ENCODE results near the gene ZFPM1.

The ZFPM1 gene

DNA sequence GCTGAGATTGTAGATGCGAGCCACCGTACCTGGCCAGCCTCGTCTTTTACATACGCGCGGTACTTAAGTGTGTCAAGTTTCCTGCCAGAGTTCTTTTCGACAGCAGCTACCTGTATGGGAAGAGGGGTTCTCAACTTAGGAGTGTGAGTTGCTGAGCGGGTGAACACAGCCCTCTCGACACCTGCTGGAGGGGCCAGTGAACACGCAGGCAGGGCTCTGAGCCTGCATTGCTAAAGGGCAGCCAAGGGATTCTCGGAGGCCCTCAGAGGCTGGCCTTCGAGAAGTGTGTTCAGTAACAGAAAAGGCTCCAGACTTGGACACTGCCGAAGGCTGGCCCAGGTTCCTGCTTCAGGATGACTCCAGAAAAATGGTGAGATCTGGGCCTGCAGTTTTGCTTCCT lies 123.2 kb downstream of the ZFPM1 start:
- TF ChIP-seq, protein P1, sequence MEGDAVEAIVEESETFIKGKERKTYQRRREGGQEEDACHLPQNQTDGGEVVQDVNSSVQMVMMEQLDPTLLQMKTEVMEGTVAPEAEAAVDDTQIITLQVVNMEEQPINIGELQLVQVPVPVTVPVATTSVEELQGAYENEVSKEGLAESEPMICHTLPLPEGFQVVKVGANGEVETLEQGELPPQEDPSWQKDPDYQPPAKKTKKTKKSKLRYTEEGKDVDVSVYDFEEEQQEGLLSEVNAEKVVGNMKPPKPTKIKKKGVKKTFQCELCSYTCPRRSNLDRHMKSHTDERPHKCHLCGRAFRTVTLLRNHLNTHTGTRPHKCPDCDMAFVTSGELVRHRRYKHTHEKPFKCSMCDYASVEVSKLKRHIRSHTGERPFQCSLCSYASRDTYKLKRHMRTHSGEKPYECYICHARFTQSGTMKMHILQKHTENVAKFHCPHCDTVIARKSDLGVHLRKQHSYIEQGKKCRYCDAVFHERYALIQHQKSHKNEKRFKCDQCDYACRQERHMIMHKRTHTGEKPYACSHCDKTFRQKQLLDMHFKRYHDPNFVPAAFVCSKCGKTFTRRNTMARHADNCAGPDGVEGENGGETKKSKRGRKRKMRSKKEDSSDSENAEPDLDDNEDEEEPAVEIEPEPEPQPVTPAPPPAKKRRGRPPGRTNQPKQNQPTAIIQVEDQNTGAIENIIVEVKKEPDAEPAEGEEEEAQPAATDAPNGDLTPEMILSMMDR (IDR thresholded peaks at IDR 0.05), result no peak
- TF ChIP-seq ZFX (IDR thresholded peaks at IDR 0.05; ENCODE audit: borderline replicate concordance), result no peak
- H3K27ac ChIP-seq, result no peak overlapping the region

DNA sequence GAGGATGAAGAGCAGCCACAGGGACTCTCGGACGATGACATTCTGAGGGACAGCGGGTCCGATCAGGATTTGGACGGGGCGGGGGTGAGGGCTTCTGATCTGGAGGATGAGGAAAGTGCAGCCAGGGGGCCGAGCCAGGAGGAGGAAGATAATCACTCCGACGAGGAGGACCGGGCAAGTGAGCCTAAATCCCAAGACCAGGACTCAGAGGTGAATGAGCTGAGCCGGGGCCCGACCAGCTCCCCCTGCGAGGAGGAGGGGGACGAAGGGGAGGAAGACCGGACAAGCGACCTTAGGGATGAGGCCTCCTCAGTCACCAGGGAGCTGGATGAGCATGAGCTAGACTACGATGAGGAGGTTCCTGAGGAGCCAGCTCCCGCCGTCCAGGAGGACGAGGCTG lies 124.1 kb downstream of the ZFPM1 start:
- TF ChIP-seq, protein P1 (IDR thresholded peaks at IDR 0.05), result no peak
- no peak for TF ChIP-seq ZFX (IDR thresholded peaks at IDR 0.05; ENCODE audit: borderline replicate concordance)
- H3K27ac ChIP-seq, result no peak overlapping the region

DNA sequence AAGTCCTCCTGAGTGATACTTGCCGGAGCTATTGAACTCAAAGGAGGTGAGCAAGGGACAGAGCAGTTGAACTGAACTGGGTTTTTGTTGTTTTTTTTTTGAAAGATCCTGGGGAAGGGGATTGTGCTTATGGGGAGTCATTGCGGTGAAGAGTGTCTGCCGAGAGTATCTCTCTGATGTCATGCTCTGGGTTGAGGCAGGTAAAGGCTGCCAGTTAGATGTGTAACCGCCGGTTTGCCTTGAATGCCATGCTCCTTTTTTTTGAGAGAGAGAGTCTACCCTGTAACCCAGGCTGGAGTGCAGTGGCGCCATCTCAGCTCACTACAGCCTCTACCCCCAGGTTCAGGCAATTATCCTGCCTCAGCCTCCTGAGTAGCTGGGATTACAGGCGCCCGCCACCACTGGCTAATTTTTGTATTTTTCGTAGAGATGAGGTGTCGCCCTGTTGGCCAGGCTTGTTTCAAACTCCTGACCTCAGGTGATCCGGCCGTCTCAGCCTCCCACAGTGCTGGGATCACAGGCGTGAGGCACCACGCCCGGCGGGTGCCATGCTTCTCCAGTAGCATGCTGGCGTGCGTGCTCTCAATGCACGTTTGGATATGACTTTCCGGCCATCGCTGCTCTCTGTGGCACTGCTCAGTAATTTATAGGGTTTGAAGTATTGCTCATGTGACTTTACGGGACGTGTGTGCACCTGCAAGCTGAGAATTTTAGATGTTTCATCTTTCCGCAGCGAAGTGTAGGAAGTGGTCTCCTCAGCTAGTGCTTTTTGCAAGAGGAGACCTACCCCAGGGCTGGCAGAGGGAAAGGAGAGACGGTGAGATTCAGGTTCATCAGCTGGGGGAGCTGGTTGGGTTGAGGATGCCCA lies 125.6 kb downstream of the ZFPM1 start:
- no peak overlapping the region for H3K27ac ChIP-seq
- no peak for TF ChIP-seq ZFX (IDR thresholded peaks at IDR 0.05; ENCODE audit: borderline replicate concordance)
- TF ChIP-seq, protein P1 (IDR thresholded peaks at IDR 0.05), result no peak

DNA sequence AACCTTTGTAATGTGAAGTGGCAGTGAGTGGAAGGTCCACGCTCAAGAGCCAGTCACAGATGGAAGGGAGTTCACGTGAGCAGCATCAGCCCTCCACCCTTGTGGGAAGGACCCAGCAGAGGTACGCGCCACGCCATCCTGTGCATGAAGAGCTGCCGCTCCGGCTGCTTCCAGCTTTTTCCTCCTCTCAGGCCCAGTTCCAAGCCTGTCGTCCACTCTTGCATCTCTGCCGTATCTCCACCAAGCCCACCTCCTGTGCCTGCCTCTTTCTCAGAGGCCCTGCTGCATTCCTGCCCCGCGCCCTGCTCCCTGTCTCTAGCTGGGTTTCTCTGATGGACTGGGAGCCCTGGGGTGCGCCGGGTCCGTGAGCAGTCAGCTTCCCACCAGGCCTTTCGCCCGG lies 127.3 kb downstream of the ZFPM1 start:
- TF ChIP-seq, protein P1 (IDR thresholded peaks at IDR 0.05), result no peak
- no peak for TF ChIP-seq ZFX (IDR thresholded peaks at IDR 0.05; ENCODE audit: borderline replicate concordance)
- H3K27ac ChIP-seq, result no peak overlapping the region

DNA sequence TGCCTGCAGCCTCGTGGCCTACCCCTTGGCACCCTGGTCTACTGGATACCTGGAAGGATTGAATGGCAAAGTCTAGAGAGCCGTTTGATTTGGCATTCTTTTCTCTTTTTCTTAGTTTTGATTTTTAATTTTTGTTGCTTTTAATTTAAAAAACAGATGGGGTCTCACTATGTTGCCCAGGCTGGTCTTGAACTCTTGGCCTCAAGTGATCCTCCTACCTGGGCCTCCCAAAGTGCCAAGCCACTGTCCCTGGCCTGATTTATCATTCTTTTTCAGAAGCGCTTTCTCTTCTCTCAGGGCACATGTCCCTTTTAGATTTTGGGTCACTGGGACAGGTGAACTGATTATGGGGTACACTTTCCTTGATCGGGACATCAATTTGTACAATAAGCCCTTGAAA lies 128.0 kb downstream of the ZFPM1 start:
- no peak overlapping the region for H3K27ac ChIP-seq
- TF ChIP-seq ZFX (IDR thresholded peaks at IDR 0.05; ENCODE audit: borderline replicate concordance), result no peak
- TF ChIP-seq, protein P1 (IDR thresholded peaks at IDR 0.05), result no peak

DNA sequence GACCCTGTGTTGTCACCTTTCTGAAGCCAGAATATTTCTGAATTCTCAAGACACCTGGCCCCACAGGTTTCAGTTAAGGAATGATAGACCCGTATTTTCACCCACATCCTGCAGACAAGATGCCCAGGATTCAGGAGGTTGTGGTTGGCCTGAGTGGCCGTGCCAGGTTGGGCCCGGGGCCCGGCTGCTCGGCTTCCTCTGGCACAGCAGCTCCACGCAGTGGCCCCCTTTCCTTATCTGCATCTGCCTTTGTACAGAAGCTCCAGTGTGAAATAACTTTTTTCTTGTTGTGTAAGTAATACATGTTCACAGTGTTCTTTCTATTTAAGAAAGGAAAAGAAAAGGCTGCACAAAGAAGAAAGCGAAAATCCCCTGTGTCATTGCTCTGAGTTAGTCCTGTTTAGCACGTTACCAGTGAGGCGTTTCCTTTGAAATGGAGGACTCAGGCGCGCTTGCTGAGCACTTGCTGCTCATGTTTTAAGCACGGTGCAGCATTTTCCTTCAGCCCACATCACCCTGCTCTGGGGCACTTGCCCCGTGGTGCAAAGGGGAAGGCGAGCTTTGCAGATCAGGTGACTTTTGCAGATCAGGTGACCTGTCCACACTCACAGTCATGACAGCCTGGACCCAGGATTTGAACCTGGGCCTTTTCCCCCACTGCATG lies 130.0 kb downstream of the ZFPM1 start:
- no peak overlapping the region for H3K27ac ChIP-seq
- TF ChIP-seq ZFX (IDR thresholded peaks at IDR 0.05; ENCODE audit: borderline replicate concordance), result no peak
- TF ChIP-seq, protein P1 (IDR thresholded peaks at IDR 0.05), result no peak

DNA sequence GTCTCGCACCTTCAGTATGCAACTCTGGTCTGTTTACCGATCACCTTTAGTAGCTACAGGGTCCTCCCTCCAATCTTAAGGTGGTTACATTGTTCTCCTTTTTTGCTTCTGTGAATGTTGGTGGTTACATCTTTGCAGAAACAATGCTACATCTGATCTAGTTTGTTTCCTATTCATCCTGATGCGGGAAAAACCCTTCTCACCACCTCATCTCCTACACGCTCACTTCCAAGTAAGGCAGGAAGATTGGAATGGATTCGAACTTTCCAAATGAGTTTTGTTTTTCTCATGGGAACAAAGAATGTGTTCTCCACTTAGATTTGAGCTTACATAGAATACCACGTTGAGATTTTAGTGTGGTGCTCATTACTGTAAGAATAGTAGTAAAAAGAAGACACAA lies 131.6 kb downstream of the ZFPM1 start:
- no peak for TF ChIP-seq ZFX (IDR thresholded peaks at IDR 0.05; ENCODE audit: borderline replicate concordance)
- TF ChIP-seq, protein P1 (IDR thresholded peaks at IDR 0.05), result no peak
- H3K27ac ChIP-seq, result no peak overlapping the region

Data from 22Rv1 (cell line).